WERI-Rb-1 (cell line): ENCODE data around the gene HASPIN.

Experiments used
- DNase-seq: peaks from one replicate; pipeline ENCODE4 v3.0.0-alpha.2; 2020
- H3K27ac ChIP-seq: fragments of 250-450 bp; sonication (Bioruptor Pico); 2 replicates; pipeline ENCODE4 v1.5.1; 2020; ENCODE audit warnings: mild to moderate bottlenecking, moderate library complexity
- H3K27me3 ChIP-seq: fragments of 250-450 bp; sonication (Bioruptor Pico); 2 replicates; pipeline ENCODE4 v1.5.1; 2021; ENCODE audit warnings: mild to moderate bottlenecking, low read depth, moderate library complexity; ENCODE audit not compliant: insufficient read depth, severe bottlenecking
- H3K36me3 ChIP-seq: fragments of 250-450 bp; sonication (Bioruptor Pico); 2 replicates; pipeline ENCODE4 v1.5.1; 2020; ENCODE audit warnings: mild to moderate bottlenecking, moderate library complexity
- H3K4me3 ChIP-seq: 2 replicates; pipeline ENCODE4 v1.5.1; 2011; ENCODE audit warnings: low read depth, mild to moderate bottlenecking, control low read depth, low read length
- H3K9me3 ChIP-seq: fragments of 250-450 bp; sonication (Bioruptor Pico); 2 replicates; pipeline ENCODE4 v1.5.1; 2021; ENCODE audit warnings: mild to moderate bottlenecking, moderate library complexity; ENCODE audit not compliant: severe bottlenecking
- TF ChIP-seq, protein P1 (sequence below): IDR thresholded peaks from 2 replicates; pipeline ENCODE4 v1.5.1; 2011; ENCODE audit warnings: low read depth, mild to moderate bottlenecking, control low read depth, inconsistent platforms, low read length

HASPIN gene

DNA sequence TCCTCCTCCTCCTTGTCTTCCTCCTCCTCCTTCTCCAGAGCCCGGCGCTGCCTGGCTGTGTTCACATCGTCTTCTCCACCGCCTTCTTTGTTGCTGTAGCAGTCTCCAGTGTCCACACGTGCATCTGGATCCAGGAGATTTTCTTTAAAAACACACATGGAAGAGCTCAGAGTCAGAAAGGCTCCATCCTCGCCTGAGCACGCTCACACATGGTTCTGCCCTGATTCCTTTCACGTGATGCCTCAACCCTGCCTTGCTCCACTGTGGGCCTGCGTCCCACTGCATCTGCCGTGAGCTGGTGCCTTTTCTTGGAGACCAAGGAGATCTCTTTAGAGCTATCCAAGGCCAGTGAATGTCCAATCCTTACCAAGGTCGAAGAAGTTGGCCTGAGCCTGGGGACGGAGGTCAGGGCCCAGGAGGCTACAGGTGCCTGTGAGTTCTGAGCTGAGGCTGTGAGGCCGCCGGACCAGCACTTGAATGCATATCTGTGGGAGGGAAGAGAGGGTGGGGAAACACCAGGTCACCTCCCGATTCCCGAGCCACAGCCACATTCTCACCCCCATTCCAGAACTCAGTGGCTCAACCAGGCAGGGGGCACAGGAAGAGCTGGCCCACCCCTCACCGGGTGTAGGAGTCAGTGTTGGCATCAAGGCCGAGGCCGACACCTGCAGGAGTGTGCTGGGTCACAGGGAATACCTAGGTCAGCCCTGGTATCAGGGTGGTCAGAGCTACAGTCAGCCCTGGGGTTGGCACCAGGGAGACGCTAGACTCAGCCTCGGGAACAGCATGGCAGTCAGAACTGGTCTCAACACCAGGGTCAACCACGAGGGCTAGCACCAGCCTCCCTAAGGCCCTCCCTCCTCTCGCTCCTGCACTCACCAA lies 37.6 kb downstream of the HASPIN start:
- no peak for DNase-seq
- Histone ChIP-seq H3K27me3 (no peaks in the 10 kb centered on the region), H3K27ac (no peak overlapping the region), H3K9me3 (peaks cover 6% of the 10 kb centered on the region), H3K4me3 (no peak overlapping the region), H3K36me3 (no peaks in the 10 kb centered on the region)
- TF ChIP-seq, protein P1, sequence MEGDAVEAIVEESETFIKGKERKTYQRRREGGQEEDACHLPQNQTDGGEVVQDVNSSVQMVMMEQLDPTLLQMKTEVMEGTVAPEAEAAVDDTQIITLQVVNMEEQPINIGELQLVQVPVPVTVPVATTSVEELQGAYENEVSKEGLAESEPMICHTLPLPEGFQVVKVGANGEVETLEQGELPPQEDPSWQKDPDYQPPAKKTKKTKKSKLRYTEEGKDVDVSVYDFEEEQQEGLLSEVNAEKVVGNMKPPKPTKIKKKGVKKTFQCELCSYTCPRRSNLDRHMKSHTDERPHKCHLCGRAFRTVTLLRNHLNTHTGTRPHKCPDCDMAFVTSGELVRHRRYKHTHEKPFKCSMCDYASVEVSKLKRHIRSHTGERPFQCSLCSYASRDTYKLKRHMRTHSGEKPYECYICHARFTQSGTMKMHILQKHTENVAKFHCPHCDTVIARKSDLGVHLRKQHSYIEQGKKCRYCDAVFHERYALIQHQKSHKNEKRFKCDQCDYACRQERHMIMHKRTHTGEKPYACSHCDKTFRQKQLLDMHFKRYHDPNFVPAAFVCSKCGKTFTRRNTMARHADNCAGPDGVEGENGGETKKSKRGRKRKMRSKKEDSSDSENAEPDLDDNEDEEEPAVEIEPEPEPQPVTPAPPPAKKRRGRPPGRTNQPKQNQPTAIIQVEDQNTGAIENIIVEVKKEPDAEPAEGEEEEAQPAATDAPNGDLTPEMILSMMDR: no peak

DNA sequence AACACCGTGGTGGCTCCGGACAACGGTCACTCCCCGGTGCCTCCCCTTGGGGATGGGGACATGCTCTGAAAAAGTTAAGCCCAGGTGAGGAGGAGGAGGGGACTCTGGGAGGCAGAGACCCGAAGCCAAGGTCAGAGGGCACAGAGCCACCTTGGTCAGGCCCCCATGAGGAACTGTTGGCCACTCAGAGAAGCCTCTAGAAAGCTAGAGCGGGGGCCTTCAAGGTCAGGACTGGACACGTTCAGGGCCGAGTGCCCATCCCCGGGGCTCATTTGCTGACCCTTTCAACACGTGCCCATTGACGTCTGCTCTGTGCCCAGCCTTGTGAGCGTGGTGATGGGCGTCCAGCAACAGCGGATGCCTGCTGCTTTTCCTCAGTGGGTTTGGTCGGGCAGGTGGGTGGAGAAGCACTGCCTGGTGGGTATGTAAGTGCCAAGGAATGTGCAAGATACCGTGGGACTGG lies 38.2 kb downstream of the HASPIN start:
- TF ChIP-seq, protein P1: no peak
- Histone ChIP-seq H3K27ac (no peak overlapping the region), H3K36me3 (no peaks in the 10 kb centered on the region), H3K4me3 (no peak overlapping the region), H3K27me3 (no peaks in the 10 kb centered on the region), H3K9me3 (peaks cover 6% of the 10 kb centered on the region)
- no peak for DNase-seq

DNA sequence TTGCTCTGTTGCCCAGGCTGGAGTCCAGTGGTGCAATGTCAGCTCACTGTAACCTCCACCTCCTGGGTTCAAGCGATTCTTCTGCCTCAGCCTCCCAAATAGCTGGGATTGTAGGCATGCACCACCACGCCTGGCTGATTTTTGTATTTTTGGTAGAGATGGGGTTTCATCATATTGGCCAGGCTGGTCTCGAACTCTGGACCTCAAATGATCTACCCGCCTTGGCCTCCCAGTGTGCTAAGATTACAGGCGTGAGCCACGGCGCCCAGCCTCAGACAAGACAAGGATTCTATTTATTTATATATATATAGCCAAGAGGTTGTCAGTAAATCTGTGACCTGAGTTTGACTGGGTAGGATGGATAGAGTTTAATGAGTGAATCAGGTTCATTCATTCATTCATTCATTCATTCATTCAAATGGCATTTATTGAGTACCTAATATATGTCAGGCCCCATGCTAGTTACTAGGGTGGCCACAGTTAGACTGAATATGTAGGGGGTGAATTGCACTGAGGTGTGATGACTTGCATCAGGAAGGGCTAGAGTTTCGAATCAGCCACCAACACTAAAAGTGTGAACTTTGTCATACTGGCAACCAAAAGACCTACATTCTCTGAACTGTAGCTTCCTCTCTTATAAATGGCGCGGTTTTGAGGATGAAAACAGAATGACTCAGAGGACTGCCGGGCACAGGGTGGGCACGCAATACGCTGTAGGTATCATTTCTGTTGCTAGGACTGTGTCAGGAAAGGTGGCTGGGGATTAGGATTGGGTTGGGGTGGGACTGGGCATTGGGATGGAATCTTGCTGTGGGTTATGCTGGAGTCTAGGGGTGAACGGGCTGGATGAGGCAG lies 39.4 kb downstream of the HASPIN start:
- no peak overlapping the region for H3K4me3 ChIP-seq

DNA sequence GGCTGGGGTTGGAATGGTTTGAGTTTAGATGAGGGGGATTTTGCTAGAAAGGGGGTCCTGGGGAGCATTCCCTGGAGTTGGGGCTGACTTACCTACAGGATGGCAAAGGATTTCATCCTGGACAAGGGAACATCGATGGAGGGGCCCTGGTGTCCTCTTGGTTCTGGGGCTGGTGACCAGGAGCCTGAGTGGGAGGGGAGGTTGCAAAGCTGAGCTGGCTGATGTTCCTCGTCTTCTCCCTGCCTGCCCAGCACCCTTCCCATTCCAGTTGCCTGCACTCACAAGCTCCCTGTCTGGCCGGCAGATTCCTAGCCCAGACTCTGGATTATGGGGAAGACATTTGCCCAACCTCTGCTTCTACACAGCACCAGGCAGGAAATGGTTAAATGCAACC lies 40.1 kb downstream of the HASPIN start:
- no peaks in the 10 kb centered on the region for H3K36me3 ChIP-seq
- no peak overlapping the region for H3K27ac ChIP-seq
- H3K4me3 ChIP-seq: no peak overlapping the region
- TF ChIP-seq, protein P1: no peak
- H3K27me3 ChIP-seq: no peaks in the 10 kb centered on the region
- peaks cover 6% of the 10 kb centered on the region for H3K9me3 ChIP-seq
- DNase-seq: no peak

More for the DNA sequence above, 39.4 kb downstream of the HASPIN start:
- peaks cover 6% of the 10 kb centered on the region for H3K9me3 ChIP-seq
- TF ChIP-seq, protein P1: no peak
- no peaks in the 10 kb centered on the region for H3K36me3 ChIP-seq
- H3K27me3 ChIP-seq: no peaks in the 10 kb centered on the region
- no peak overlapping the region for H3K27ac ChIP-seq
- DNase-seq: no peak

DNA sequence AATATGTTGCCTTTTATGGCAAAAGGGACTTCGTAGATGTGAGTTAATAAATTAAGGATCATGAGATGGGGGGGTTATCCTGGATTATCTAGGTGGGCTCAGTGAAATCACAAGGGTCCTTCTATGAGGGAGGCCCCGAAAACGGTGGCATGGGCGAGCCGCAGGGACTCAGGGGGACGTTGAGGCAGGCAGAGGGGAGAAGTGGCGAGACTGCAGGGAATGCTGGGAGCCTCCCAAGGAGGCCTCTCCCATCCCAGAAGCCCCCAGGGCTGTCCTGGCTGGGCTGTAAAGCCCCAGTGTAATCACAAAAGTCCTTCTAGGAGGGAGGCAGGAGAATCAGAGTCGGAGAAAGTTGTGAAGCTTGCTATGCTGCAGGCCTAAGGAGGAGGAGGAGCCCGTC lies 42.3 kb downstream of the HASPIN start:
- no peak for DNase-seq
- TF ChIP-seq, protein P1: no peak
- Histone ChIP-seq H3K9me3 (no peaks in the 10 kb centered on the region), H3K27ac (no peak overlapping the region), H3K27me3 (no peaks in the 10 kb centered on the region), H3K4me3 (no peak overlapping the region), H3K36me3 (no peaks in the 10 kb centered on the region)
